CD4-positive, alpha-beta T cell treated with Interleukin-15 for 4 hours (primary cell): ENCODE results near the gene VWA8.

Experiments
- DNase-seq: peaks from one replicate; pipeline ENCODE4 v3.0.0-alpha.2; 2020; ENCODE audit warnings: low spot score

Gene VWA8

DNA sequence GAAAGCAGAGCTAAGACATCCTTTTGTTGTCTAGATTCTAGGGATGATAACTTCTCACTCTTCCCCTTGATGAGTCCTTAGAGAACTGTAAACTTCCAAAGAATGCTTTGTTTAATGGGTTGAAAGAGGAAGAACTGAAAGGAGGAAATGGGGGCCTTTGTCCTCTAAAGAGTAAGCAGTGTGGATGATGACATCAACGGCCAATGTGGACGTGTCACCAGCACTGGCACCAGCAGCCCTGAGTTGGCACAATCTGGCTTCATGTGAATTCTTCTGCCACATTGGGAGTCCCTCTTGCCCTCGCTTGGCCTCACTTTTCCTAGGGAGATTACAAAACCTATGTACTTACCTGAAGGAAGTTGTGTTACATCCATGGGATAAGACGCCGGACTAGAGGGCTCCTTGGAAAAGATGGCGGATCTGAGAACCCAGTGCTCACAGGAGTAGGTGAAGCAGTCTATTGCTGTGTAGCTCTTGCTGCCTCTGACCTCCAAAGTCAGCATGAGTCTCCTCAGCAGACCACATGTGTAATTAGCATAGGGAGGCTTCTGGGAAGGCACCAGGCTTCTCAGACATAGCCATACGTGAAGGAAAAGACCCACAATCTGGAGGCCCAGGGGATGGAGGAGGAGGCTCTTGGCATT is 440.8 kb downstream of the VWA8 start:
- DNase-seq = no peak
